GM15510 (cell line): ENCODE results near the gene TMEM187.

Experiments used
- POLR2A ChIP-seq: IDR thresholded peaks from 3 replicates; pipeline ENCODE4 v1.6.1; 2011; ENCODE audit warnings: borderline replicate concordance; ENCODE audit not compliant: insufficient read length; ENCODE audit errors: extremely low read depth

TMEM187 gene

DNA sequence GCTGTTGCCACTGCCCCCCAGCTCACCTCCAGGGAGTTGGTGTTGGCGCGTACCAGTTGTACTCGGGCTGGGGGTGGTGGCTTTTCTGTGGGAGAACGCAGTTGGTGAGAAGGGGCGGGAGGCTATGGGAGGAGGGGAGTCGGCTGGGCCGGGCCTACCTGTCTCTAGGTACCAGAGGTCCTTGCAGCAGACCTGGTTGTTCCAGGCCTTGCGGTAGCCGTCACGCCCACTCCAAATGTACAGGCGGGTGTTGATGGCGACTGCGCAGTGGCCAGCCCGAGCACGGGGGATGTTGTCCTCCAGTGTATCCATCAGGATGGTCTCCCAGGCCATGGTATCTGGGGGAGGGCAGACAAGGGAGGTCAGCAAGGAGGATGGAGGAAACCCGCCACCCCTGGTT lies 12.5 kb upstream of the TMEM187 start:
- no peak for TF ChIP-seq POLR2A

DNA sequence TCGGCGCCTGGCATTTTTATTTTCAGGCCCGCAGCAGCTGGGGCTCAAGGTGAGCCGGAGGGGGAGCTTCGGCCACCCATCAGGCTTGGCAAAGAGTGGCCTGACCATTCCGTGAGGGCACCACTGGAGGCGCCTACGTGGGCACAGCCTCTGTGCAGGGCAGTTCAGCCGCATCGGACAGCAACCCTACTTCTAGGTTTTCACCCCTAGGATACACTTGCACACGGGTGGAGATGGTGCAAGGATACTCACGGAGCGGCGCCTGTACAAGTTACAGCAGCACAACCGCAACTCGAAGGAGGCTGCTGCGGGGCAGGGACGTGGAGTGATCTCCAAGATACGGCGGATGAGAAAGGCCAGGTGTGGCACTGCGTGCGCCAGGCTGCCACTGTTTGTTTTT lies 11.8 kb upstream of the TMEM187 start:
- TF ChIP-seq POLR2A: no peak

DNA sequence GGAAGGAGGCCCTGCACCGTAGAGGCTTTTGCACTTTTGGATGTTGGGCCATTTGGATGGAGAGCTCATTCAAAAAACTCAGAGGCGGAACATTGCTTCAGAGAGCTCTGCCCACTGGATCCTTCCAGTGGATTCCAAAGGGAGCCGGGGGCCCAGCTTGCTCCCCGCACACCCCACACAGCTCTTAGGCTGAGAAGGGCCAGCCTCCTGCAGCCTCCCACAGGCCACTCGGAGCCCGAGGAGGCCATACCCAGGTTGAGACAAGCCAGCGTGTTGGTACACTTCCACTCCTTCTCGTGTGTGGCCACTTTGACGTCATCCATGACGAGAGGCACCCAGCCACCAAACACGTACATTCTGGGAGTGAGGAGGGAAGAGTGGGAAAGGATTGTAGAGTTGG lies 11.3 kb upstream of the TMEM187 start:
- TF ChIP-seq POLR2A: no peak

DNA sequence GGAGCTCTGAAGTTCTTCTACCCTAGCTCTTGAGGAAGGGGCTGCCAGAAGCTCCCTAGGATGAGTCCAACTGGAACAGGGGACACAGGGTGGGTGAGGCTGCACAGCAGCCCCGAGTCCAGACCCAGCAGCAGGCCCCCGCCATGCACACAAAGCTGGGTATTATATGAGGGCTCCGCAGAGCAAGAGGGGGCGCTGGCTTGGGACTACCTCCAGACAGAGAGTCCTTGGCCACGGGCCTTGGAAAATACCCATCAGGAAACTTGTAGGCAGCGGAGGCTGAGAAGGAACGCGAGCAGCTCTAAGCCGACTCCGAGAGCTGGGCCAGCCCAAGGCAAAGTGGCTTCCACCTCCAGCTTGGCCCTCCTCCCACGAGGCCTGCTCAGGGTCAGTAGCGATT lies 9.0 kb upstream of the TMEM187 start:
- no peak for TF ChIP-seq POLR2A

DNA sequence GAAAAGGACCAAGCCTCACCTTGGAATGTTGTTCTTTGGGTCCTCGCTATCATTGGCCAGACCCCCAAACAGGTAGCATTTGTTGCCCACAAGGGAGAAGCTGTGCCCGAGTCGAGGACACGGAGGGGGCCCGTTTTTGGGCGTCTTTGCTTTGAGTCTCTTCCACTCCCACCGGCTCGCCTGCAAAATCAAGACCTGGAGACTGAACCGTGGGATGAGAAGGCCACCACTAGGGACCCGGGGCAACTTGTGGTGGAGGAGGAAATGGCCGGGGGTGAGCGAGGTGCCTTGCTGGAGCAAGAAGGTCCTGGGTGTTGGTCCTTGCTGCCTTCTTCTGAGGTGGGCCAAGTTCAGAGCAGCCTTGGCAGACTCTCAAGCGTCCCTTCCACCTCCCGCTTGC lies 8.4 kb upstream of the TMEM187 start:
- no peak for TF ChIP-seq POLR2A

DNA sequence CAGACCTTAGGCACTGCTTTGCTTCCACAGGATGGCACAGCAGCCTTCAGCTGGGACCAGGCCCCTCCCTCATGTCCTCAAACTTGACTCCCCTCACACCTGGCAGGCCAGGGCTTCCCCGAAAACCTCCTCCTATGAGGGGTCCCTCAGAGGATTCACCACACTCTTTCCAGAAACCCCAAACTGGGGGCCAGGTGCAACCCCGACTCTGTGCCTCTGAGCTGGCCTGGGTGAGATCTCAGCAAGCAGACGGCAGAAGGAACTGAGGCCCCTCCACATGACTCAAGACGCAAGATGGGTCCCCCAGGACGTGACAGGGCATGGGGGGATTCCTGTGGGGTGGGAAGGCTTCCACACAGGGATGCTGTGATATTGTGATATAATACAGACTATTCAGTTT lies 7.1 kb upstream of the TMEM187 start:
- no peak for TF ChIP-seq POLR2A

DNA sequence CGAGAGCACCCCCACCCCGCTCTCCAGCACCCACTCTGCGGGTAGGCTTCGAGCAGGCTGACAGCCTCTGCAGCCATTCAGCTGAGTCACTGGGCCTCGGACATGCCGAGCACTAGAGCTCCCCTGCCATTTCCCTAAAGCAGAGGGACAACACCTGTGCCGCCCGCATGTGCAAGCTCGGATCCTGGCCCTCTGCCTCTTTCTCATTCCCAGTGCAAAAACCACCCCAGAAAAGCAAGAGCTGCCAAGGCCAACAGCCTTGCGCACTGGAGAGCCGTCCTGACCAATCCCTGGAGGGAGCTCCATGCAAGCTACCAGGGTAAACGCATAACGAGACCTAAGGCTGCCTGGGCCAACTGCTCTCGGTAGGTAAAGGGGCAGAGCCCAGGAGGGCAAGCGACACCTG lies 6.3 kb upstream of the TMEM187 start:
- TF ChIP-seq POLR2A: no peak

DNA sequence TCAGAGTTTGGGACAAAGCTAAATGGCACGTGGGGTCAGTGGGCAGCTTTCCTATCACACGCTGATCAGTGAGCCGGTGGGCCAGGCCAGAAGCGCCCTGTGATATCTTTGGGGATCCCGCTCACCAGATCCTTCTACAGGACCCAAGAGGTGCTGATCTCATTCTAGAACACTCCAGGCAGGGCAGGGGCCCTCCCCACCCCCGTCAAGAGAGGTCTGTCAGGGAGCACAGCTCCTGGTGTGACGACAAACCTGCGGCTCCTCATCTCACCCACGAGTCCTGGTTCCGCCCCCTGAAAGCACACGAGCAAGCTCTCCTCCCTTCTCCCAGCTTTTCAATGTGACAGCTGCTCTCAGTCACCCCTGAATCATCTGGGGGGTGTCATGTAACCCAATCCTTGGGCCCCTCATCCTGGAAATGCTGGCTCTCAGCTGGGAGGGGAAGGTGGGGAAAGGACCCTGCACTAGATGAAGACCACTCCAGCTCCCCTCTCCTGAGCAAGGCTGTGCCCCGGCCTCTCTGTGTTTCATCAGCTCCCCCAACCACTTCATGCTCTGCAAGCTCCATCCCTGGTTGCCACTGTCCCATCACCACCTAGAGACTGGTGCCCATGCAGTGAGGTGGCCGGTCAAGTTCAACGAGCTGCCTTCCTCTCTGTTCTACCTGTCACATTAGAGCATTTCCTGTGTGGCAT lies 5.6 kb upstream of the TMEM187 start:
- no peak for TF ChIP-seq POLR2A

DNA sequence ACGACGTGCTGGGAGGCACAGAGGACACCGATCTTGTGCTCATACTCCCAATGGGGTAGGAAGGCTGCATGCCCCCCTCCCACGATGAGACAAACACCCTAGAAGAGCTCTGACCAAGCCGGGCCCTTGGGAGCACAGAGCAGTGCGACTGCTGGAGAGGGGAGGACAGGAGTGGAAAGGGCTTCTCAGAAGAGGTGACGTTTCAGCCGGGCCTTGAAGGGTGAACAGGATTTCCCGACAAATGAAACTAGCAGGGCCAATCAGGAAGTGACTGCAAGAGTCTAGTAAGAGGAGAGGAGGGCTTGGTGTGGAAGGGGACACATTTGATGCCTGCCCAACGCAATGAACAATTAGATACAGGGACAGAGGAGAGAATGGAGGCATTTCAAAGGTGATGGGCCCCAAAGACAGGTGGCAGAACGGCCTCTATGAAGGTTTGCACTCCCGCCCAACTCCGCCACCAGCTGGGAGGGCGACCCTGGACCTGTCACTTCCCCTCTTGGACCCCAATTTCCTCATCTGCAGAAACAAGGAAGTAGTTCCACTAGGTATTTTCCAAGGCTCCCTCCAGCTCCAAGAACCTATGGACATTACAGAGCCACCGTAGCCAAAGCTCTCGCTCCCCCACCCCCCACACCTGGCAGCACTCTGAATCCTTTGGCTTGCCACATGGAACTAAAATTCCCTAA lies 4.9 kb upstream of the TMEM187 start:
- no peak for TF ChIP-seq POLR2A

DNA sequence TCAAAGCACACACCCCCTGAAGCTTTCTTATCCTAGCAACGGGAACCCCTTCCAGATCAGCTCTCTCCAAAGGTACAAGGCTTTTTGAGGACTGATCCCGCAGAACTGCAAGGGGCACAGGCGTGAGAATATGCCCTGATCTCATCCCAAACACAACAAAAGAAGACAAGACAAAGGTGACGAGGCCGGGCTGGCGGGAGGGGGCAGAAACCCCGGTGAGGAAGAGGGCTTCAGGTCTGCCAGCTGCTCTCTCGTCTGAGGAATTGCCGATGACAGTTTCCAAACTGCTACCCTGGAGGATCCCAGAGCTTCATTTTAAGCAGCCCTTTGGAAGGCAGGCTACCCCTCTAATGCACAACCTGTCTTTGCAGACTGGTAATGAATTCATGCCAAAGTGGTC lies 4.3 kb upstream of the TMEM187 start:
- no peak for TF ChIP-seq POLR2A

DNA sequence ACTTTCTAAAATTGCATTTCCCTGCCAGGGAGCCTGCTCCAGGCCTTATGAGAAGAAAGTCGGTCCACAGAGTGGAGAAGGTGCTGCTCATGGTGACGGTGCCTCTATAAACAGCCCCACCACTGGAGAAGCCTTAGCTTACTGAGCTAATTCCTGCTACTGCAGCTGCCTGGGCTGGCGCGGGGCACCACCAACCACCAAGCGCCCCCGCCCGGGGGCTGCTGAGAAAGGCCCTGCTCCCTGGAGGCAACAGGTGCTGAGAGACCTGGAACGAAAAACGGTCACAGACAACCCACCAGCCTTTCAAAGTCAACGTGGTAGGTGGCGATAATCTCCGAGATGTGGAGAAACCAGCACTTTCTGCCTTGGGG lies 3.8 kb upstream of the TMEM187 start:
- TF ChIP-seq POLR2A: no peak

DNA sequence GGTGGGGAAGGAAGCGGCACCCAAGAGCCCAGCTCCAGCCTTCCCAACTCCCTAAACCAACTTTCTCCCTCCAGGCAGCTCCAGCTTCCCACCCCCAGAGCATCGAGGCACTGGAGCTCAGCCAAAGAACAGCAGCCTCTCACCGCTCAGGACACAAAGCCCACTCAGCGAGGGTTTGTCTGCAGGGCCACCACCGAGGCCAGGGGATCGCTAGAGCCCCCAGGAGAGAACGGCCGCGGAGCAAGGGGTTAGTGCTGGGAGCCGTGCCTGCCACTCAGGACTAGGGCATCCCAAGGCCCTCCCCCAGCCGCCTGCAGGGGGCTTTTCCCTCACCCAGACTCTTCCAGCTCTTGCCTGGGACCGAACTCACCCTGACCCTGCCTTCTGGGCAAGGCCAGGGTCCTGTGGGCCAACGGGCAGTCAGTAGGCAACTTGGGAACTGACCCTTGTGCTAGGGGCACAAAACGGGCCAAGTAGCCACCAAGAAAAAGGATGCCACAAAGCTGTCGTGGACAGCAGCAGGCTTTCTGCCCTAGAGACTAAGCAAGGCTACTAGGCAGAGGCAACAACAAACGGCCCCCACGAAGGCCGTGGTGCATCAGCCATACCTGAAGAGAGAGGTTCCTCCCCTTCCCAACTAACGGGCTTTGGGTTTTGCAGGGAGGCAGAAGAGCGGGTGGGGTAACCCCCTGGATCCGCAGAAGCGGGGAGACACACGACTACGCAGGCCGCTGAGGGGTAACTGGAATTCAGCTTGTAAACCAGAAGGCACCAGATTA lies 3.2 kb upstream of the TMEM187 start:
- no peak for TF ChIP-seq POLR2A

DNA sequence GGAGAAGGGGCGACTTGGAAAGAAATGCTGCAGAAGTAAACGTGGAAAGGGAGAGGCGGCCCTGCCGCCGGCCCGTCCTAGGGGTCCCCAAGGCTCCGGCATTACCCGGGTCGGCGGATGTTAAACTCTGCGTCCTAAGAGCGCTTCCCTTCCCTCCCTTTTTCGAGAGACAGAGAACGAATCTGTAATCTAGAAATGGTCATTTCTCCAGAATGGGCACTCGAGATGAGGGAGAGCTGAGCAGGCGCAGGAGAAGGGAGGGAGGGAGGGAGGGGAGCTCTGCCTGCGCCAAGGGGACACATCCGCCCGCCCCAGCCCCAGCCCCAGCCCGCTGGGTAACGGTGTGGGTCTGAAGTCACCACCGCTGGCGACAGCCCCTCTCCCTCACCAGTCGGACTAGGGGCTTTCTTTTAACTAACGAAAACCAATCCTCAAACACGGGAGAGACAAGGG lies 2.6 kb upstream of the TMEM187 start:
- no peak for TF ChIP-seq POLR2A

DNA sequence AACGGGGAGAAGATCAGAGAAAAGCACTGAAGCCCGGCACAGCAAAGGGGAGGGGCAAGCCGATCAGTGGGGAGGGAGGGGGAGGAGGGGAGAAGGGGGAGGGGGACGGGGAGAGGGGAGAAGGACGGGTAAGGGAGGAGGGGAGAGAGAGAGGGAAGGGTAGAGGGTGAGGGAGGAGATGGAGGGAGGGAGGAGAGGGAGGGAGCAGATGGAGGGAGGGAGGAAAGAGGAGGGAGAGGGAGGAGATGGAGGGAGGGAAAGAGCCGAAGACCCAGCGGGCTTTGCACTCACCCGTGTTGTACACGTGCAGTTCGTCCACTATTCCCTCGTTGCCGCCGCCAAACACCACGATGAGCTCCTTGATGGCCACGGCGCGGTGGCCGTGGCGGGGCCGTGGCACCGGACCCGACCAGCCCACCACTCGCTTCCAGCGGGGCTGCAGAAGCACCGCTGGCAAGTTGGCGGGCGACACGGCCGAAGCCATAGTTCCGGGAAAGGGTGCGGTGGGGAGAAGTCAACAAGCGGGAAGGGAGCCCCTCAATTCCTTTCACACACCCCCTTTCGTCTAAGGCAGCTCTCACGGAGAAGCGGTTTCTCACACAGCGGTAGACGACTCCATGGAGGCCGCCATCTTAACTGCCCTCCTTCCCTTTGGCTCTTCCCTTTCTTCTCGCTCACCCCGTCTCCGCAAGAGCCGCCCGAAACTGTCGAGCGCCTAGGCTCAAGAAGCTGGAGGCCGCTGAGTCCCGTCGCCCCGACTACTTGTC lies 2.0 kb upstream of the TMEM187 start:
- TF ChIP-seq POLR2A: no peak

DNA sequence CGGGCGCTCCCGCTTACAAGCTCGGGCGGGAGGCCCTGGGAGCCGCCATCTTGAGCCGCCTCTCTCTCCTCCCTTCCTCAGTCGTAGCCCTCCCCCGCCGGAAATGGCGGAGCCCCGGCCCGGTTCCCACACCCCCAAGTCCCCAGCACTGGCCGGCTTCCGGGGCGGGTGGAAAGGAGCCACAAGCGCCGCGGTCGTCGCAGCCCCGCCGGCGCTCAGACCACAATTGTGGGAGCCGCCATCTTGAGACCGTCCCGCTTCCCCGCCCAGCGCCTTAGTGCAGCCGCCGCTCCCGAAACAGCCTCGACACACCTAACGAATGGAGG lies 1.5 kb upstream of the TMEM187 start:
- TF ChIP-seq POLR2A: peak; percentile 32
